HEK293T (cell line): ENCODE data around the gene GRAMD1B.

Experiments used
- FOXM1 ChIP-seq: fragments of 450-650 bp; IDR thresholded peaks from 2 replicates; pipeline ENCODE4 v1.6.1; 2017; ENCODE audit warnings: mild to moderate bottlenecking, borderline replicate concordance
- NFRKB ChIP-seq: fragments of 450-650 bp; IDR thresholded peaks from 2 replicates; pipeline ENCODE4 v1.6.1; 2016; ENCODE audit warnings: mild to moderate bottlenecking, moderate library complexity
- TARDBP ChIP-seq: fragments of 450-650 bp; IDR thresholded peaks from 2 replicates; pipeline ENCODE4 v1.6.1; 2016

DNA sequence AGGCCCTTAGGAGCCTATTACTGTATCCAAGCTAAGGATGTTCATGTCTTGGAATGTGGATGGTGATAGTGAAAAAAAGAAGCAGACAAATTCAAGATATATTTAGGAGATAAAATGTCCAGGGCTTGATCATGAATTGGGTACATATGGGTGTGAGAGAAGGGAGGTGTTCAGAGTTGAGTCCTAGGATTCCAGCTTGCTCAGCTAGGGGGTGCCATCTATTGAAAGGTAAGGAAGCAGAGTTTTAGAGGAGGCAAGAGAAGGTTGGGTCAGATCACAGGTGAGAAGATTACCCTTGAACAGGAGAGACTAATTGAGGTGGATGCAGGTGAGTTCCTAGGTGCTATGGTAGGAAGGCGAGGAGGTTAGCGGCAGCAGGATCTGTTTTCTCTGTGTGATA is 60.5 kb downstream of the GRAMD1B start:
- TF ChIP-seq NFRKB (no peak), FOXM1 (no peak), TARDBP (no peak)
